ENCODE data around the gene FHOD3.

Gene FHOD3

DNA sequence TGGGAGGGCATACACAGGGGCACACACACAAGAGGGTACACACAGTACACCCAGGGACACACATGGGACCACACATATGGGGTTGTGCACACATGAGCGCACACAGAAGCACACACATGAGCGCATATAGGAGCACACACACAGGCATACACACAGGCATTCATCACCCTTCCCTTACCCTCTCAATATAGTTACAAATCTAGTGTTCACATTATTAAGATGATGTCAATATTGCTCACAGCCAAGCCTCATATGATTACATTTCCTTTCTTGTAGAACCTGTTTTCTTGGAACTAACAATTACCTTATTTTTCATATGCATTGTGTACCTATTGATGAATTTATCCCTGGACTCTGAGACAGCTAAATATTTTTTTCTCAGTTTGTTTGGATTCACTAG, 156.7 kb downstream of the FHOD3 start:
- H3K4me3 ChIP-seq (ENCODE audit: low read length, poor library complexity, severe bottlenecking) = no peak overlapping the region

DNA sequence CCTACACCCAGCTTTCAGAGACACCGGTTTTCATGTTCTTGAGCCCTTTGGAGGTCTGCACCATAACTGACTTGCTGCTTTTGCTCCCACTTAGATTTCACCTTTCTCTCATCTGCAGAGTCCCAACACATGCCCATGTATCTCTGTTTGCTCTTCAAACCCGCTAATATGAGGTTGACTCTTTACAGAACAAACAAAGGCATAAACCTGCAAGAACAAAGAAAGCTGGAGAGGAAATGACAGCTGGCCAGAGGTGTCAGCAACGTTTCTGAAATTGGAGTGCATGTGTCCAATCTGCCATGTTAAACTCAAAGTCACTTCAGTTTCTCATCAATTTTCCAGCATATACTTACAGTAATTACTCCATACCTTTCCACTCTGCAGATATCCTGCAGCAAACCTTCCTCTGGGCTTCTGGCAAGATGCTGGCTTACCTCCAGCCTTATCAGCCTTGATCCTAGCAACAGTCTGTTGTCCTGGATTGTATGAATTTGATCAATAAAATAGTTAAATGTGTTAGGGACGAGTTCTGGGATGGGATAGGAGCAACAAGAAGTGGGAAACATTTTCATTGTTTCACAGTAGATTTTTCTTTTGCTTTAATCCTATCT, 157.4 kb downstream of the FHOD3 start:
- Histone ChIP-seq H3K9ac (ENCODE audit: low read depth, low read length, poor library complexity, severe bottlenecking) (no peak overlapping the region), H3K79me2 (ENCODE audit: insufficient read depth, low read length) (no peaks in the 10 kb centered on the region), H3K4me1 (ENCODE audit: insufficient read depth, low read length, poor library complexity, severe bottlenecking) (no peaks in the 10 kb centered on the region), H3F3A (ENCODE audit: low read depth) (no peaks in the 10 kb centered on the region), H3K4me2 (ENCODE audit: low read depth, low read length, poor library complexity, severe bottlenecking) (no peak overlapping the region), H3K36me3 (ENCODE audit: insufficient read depth, low read length) (no peaks in the 10 kb centered on the region), H3K27me3 (ENCODE audit: insufficient read depth, low read length, poor library complexity, severe bottlenecking) (no peaks in the 10 kb centered on the region), H3K9me3 (ENCODE audit: insufficient read depth, low read depth, low read length) (no peaks in the 10 kb centered on the region), H3K4me3 (ENCODE audit: low read length, poor library complexity, severe bottlenecking) (no peak overlapping the region), H4K20me1 (ENCODE audit: insufficient read depth, low read length, poor library complexity, severe bottlenecking) (no peaks in the 10 kb centered on the region), H2AFZ (ENCODE audit: low read length) (no peak overlapping the region), H3K9me2 (replicated peaks; ENCODE audit: low read depth, low read length) (no peaks in the 10 kb centered on the region)
- no peak for TF ChIP-seq EZH2phosphoT487 (IDR thresholded peaks at IDR 0.05; ENCODE audit: borderline replicate concordance)
- TF ChIP-seq, protein P1, sequence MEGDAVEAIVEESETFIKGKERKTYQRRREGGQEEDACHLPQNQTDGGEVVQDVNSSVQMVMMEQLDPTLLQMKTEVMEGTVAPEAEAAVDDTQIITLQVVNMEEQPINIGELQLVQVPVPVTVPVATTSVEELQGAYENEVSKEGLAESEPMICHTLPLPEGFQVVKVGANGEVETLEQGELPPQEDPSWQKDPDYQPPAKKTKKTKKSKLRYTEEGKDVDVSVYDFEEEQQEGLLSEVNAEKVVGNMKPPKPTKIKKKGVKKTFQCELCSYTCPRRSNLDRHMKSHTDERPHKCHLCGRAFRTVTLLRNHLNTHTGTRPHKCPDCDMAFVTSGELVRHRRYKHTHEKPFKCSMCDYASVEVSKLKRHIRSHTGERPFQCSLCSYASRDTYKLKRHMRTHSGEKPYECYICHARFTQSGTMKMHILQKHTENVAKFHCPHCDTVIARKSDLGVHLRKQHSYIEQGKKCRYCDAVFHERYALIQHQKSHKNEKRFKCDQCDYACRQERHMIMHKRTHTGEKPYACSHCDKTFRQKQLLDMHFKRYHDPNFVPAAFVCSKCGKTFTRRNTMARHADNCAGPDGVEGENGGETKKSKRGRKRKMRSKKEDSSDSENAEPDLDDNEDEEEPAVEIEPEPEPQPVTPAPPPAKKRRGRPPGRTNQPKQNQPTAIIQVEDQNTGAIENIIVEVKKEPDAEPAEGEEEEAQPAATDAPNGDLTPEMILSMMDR (conservative IDR thresholded peaks at IDR 0.05; ENCODE audit: low read length) = no peak

More for the DNA sequence above, 156.7 kb downstream of the FHOD3 start:
- no peaks in the 10 kb centered on the region for H3K79me2 ChIP-seq (ENCODE audit: insufficient read depth, low read length)
- no peak overlapping the region for H2AFZ ChIP-seq (ENCODE audit: low read length)
- H3K9me3 ChIP-seq (ENCODE audit: insufficient read depth, low read depth, low read length) = no peaks in the 10 kb centered on the region
- no peak overlapping the region for H3K4me2 ChIP-seq (ENCODE audit: low read depth, low read length, poor library complexity, severe bottlenecking)
- H3K36me3 ChIP-seq (ENCODE audit: insufficient read depth, low read length) = no peaks in the 10 kb centered on the region
- TF ChIP-seq, protein P1 (conservative IDR thresholded peaks at IDR 0.05; ENCODE audit: low read length) = no peak
- no peak for TF ChIP-seq EZH2phosphoT487 (IDR thresholded peaks at IDR 0.05; ENCODE audit: borderline replicate concordance)
- no peaks in the 10 kb centered on the region for H3K27me3 ChIP-seq (ENCODE audit: insufficient read depth, low read length, poor library complexity, severe bottlenecking)
- H3F3A ChIP-seq (ENCODE audit: low read depth) = no peaks in the 10 kb centered on the region
- no peaks in the 10 kb centered on the region for H3K9me2 ChIP-seq (replicated peaks; ENCODE audit: low read depth, low read length)
- no peak overlapping the region for H3K9ac ChIP-seq (ENCODE audit: low read depth, low read length, poor library complexity, severe bottlenecking)
- no peaks in the 10 kb centered on the region for H4K20me1 ChIP-seq (ENCODE audit: insufficient read depth, low read length, poor library complexity, severe bottlenecking)
- no peaks in the 10 kb centered on the region for H3K4me1 ChIP-seq (ENCODE audit: insufficient read depth, low read length, poor library complexity, severe bottlenecking)

DNA sequence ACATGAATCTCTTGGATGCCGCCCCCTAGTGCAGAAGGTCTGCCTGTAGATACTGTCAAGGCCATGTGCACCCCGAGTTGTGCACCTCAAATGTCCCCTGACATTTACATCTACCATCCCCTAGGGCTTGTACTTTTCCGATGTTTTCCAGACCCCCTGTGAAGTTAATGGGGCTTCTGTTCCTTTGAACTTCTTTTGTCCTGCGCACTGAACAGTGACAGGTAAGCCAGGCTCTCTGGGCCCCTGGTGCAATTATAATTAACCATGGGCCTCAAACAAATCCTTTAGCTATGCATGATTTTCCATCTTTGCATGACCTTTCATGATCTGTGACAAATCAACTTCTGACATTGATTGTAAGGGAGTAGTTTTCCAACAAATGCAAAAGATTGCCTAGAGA, 158.4 kb downstream of the FHOD3 start:
- Histone ChIP-seq H3K79me2 (ENCODE audit: insufficient read depth, low read length) (no peaks in the 10 kb centered on the region), H3K4me2 (ENCODE audit: low read depth, low read length, poor library complexity, severe bottlenecking) (no peak overlapping the region), H3K27me3 (ENCODE audit: insufficient read depth, low read length, poor library complexity, severe bottlenecking) (no peaks in the 10 kb centered on the region), H3K4me3 (ENCODE audit: low read length, poor library complexity, severe bottlenecking) (no peak overlapping the region), H3K36me3 (ENCODE audit: insufficient read depth, low read length) (no peaks in the 10 kb centered on the region), H3K9me3 (ENCODE audit: insufficient read depth, low read depth, low read length) (no peaks in the 10 kb centered on the region), H4K20me1 (ENCODE audit: insufficient read depth, low read length, poor library complexity, severe bottlenecking) (no peaks in the 10 kb centered on the region), H3K9me2 (replicated peaks; ENCODE audit: low read depth, low read length) (no peaks in the 10 kb centered on the region), H3K9ac (ENCODE audit: low read depth, low read length, poor library complexity, severe bottlenecking) (no peak overlapping the region), H2AFZ (ENCODE audit: low read length) (no peak overlapping the region), H3K4me1 (ENCODE audit: insufficient read depth, low read length, poor library complexity, severe bottlenecking) (no peaks in the 10 kb centered on the region), H3F3A (ENCODE audit: low read depth) (no peaks in the 10 kb centered on the region)
- TF ChIP-seq, protein P1 (conservative IDR thresholded peaks at IDR 0.05; ENCODE audit: low read length) = no peak; the same call in 1 of the 2 replicates
- TF ChIP-seq EZH2phosphoT487 (IDR thresholded peaks at IDR 0.05; ENCODE audit: borderline replicate concordance) = no peak
